ENCODE data around the gene ZNF273. TPM values are rescaled to one million over a fixed set of nuclear protein-coding genes. Genes with fewer than 3 reads are reported as not detected.
"Not testable (repeated sequence)": the region's sequence is repeated elsewhere in the genome, so short reads cannot be mapped to it uniquely, and the experiment has no call there.

Gene ZNF273
- total RNA-seq, 1 donor from 2014 or later: 3.7 TPM

DNA sequence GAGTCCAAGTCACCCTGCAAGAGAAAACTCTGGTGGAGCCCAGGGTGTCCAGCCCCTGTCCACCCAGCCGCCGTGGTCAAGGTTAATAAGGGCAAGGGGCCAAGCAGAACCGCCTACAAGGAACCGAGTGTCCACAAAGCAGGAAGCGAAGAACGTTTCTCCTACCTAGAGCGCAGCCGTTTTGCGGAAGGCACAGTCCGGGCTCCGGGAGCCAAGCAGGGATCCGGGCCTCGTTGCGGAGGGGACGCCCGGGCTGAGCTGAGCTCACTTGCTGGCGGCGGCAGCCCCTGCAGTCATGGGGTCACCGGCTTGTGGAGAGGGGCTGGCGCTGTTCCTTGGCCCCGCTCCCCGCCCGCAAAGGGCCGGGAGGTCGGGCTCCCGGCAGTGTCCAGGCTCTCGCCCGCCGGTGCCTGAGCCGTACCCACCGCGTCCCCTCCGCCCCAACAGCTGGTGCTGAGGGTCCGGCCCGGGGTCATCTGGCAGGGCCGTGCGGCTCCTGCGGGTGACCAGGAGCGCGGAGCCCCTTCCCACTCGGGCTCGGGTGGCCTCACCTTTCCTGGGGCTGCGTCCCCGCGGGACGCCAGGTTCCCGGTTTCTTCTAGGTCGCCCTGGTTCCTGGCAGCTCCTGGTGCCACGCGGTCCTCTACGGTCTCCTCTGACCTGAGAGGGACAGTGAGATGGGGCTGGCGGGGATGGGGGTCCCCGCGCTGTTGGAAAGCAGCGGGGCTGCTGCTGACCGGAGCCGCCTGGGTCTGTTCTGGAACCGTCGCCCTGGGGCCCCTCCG, 14.0 kb upstream of the ZNF273 start:
- no peak for DNase-seq (ENCODE audit: extremely low read depth, low read depth, low spot score)

DNA sequence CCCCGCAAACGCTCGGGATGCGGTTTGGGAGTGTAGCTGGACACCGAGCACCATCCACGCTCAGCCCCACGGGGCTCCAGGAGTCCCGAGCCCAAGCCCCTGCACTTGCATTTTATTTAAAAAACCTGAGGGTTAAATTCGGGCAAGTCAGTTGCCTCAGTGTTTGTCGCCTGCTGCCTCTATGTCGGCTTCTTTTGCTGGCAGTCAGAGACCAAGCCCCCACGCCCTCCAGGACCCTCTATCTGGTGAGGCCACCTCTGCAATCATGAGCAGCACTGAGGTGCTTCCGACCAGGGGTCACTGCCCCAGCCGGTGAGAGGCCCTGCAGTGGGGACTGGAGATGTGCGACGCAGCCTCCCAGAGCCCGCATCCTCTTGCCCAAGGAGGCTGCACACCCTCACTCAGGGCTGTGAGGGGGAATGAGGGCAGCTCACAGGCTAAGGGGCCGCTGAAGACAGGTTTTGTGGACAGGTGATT, 13.3 kb upstream of the ZNF273 start:
- DNase-seq (ENCODE audit: extremely low read depth, low read depth, low spot score): no peak

DNA sequence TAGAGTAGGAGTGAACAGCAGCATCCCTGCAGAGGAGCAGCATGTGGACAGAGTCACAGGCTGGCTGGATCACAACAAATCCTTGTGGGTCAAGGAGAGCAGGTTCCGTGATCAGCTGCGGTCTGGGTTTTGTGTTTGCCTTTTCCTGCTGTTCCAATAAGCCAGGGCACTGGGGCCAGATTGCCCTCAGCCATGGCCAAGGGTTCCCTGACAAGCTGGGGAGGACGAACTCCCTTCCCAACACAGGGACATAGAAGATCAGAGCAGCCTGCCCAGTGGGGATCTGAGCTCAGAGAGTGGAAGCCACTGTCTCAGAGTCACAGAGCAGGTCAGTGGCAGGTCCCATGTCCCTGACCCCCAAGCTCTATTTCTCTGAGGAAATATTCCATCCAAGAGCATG, 12.8 kb upstream of the ZNF273 start:
- not testable (repeated sequence) for DNase-seq (ENCODE audit: extremely low read depth, low read depth, low spot score)

GRCh38 chr7:64890761-64891362, 12.2 kb upstream of the ZNF273 start:
- no peak for DNase-seq (ENCODE audit: extremely low read depth, low read depth, low spot score)

- DNase-seq (ENCODE audit: extremely low read depth, low read depth, low spot score): not testable (repeated sequence)
Observed at GRCh38 chr7:64891363-64892081, 11.6 kb upstream of the ZNF273 start.

DNA sequence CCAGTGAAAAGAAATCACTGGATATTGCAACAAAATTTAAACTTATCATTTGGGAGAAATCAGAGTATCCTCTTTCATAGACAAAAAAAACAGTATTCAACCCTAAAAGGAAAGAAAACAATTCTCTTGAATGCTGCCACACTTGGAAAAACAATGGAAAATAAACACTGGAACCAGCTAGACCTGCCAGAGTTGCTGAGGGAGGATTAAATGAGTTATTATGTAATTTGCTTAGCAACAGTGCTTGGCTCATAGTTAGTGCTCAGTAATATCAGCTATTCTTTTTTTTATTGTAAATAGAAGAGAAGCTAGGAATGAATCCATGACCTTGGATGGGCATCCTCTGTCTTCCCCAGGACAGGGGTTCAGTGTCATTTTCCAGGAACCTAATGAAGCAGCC, 11.0 kb upstream of the ZNF273 start:
- no peak for DNase-seq (ENCODE audit: extremely low read depth, low read depth, low spot score)

GRCh38 chr7:64892666-64893309, 10.3 kb upstream of the ZNF273 start:
- DNase-seq (ENCODE audit: extremely low read depth, low read depth, low spot score): no peak

GRCh38 chr7:64893401-64893800, 9.7 kb upstream of the ZNF273 start:
- DNase-seq (ENCODE audit: extremely low read depth, low read depth, low spot score): no peak

- DNase-seq (ENCODE audit: extremely low read depth, low read depth, low spot score): not testable (repeated sequence)
Observed at GRCh38 chr7:64902461-64902805, 640 bp upstream of the ZNF273 start.

- no peak for DNase-seq (ENCODE audit: extremely low read depth, low read depth, low spot score)
Observed at GRCh38 chr7:64904008-64904407, 935 bp downstream of the ZNF273 start.

GRCh38 chr7:64905133-64905532, 2.1 kb downstream of the ZNF273 start:
- DNase-seq (ENCODE audit: extremely low read depth, low read depth, low spot score): no peak

DNA sequence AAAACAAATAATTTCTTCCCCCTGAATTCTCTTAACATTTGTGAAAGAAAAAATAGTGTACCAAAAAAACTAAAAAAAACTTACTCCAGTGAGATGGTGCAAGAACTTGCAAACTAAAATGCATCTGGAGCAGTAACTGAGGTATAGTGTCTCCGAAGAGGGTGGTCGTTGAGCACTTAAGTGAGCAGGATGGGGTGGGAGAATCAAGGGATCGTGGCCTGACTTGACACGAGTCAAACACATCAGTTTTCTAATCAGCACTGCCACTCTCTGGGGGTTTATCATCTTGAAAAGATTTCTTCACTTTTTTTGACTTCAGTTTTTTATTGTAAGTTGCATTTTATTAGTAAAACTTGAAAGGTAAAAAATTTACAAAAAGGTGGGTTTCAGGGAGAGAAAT, 2.5 kb downstream of the ZNF273 start:
- no peak for DNase-seq (ENCODE audit: extremely low read depth, low read depth, low spot score)

DNA sequence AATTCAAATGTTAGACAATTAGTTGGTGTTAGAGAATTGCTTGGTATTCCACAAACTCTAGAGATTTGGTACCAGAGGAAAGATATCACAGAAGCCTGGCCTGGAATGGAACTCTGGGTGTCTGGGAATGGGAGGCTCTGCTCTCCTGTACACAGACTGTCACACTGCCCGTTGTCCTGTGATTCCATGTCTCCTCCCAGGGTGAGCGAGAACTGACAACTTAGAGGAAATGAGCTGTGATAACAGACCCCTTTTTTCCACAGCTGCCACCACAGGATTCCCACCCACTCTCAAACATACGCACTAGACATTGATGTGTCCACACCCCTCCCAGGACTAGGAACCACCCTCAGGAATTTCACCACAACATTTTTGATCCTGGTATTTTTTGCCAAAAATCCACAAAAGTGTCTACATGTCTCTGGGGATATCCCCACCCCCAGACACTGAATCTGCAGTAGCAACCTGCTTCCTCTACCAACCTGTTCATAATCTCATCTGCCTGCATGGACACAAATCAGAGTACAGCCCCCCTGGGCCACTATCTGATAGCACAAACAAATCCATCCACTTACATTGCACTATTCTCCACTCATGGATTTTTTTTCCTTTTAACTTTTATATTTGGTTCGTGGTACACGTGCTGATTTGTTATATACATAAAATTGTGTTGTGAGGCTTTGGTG, 4.7 kb downstream of the ZNF273 start:
- no peak for DNase-seq (ENCODE audit: extremely low read depth, low read depth, low spot score)

- no peak for DNase-seq (ENCODE audit: extremely low read depth, low read depth, low spot score)
Observed at GRCh38 chr7:64908358-64908757, 5.3 kb downstream of the ZNF273 start.

GRCh38 chr7:64914557-64914956, 11.5 kb downstream of the ZNF273 start:
- no peak for DNase-seq (ENCODE audit: extremely low read depth, low read depth, low spot score)

DNA sequence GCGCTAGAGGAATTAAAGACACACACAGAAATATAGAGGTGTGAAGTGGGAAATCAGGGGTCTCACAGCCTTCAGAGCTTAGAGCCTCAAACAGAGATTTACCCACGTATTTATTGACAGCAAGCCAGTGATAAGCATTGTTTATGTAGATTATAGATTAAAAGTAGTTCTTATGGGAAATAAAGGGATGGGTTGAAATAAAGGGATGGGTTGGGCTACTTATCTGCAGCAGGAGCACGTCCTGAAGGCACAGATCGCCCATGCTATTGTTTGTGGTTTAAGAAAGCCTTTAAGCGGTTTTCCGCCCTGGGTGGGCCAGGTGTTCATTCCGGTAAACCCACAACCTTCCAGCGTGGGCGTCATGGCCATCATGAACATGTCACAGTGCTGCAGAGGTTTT, 12.2 kb downstream of the ZNF273 start:
- DNase-seq (ENCODE audit: extremely low read depth, low read depth, low spot score): not testable (repeated sequence)

GRCh38 chr7:64928252-64929187, 25.4 kb downstream of the ZNF273 start:
- not testable (repeated sequence) for DNase-seq (ENCODE audit: extremely low read depth, low read depth, low spot score)

- no peak for DNase-seq (ENCODE audit: extremely low read depth, low read depth, low spot score)
Observed at GRCh38 chr7:64934478-64934877, 31.4 kb downstream of the ZNF273 start.

GRCh38 chr7:64938540-64938939, 35.5 kb downstream of the ZNF273 start:
- DNase-seq (ENCODE audit: extremely low read depth, low read depth, low spot score): no peak

- not testable (repeated sequence) for DNase-seq (ENCODE audit: extremely low read depth, low read depth, low spot score)
Observed at GRCh38 chr7:64940021-64940420, 36.9 kb downstream of the ZNF273 start.

All from glomerular endothelial cell (primary cell).